ENCODE measurements around the gene DNAJC30. TPM values are rescaled to one million over a fixed set of nuclear protein-coding genes. Genes with fewer than 3 reads are reported as not detected.
"Not testable (repeated sequence)": the region's sequence is repeated elsewhere in the genome, so short reads cannot be mapped to it uniquely, and the experiment has no call there.

The DNAJC30 gene
- total RNA-seq, 4 donors from 2014 or later = 4.4 to 4.9 (median 4.8) TPM

DNA sequence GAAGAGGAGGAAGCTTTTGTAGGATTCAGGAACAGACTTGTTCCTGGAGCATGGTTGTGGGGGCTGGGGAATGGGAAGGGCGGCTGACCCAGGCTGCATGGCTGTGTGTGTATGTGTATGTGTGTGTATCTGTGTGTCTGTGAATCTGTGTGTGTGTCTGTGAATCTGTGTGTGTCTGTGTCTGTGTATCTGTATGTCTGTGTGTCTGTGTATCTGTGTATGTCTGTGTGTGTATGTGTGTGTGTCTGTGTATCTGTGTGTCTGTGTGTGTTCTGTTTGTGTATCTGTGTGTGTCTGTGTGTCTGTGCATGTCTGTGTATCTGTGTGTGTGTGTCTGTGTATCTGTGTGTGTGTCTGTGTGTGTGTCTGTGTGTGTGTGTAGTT lies 42.8 kb upstream of the DNAJC30 start:
- no peaks in the 10 kb centered on the region for H3K9me3 ChIP-seq

DNA sequence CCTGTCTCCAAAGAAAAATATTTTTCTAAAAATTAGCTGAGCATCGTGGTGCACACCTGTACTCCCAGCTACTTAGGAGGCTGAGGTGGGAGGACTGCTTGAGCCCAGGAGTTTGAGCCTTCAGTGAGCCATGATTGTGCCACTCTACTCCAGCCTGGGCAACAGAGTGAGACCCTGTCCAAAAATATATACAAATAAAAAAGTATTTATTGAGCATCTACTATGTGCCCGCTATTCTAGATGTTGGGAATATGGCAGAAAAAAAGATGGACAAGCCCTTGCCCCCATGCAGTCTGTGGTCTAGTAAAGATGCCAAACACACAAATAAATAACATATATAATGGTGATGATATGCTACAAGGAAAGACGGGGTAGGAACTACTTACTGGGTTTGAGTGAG lies 40.6 kb upstream of the DNAJC30 start:
- 88% methylated on average over 3 of the region's 3 CpGs for WGBS
- Histone ChIP-seq H3K4me1 (peaks cover 16% of the 10 kb centered on the region), H3K9me3 (no peaks in the 10 kb centered on the region), H3K27me3 (peaks cover 5% of the 10 kb centered on the region), H3K27ac (no peak overlapping the region), H3K36me3 (no peaks in the 10 kb centered on the region), H3K4me3 (no peak overlapping the region)
- TF ChIP-seq POLR2A (IDR thresholded peaks at IDR 0.05) (no peak), POLR2AphosphoS5 (IDR thresholded peaks at IDR 0.05) (no peak), EP300 (IDR thresholded peaks at IDR 0.05) (no peak)
- TF ChIP-seq, protein P1, sequence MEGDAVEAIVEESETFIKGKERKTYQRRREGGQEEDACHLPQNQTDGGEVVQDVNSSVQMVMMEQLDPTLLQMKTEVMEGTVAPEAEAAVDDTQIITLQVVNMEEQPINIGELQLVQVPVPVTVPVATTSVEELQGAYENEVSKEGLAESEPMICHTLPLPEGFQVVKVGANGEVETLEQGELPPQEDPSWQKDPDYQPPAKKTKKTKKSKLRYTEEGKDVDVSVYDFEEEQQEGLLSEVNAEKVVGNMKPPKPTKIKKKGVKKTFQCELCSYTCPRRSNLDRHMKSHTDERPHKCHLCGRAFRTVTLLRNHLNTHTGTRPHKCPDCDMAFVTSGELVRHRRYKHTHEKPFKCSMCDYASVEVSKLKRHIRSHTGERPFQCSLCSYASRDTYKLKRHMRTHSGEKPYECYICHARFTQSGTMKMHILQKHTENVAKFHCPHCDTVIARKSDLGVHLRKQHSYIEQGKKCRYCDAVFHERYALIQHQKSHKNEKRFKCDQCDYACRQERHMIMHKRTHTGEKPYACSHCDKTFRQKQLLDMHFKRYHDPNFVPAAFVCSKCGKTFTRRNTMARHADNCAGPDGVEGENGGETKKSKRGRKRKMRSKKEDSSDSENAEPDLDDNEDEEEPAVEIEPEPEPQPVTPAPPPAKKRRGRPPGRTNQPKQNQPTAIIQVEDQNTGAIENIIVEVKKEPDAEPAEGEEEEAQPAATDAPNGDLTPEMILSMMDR (IDR thresholded peaks at IDR 0.05) = no peak
- no peak for DNase-seq (ENCODE audit: low spot score in 2 of 2)

More for the DNA sequence above, 42.8 kb upstream of the DNAJC30 start:
- TF ChIP-seq EP300 (IDR thresholded peaks at IDR 0.05) = no peak
- no peak overlapping the region for H3K4me3 ChIP-seq
- H3K4me1 ChIP-seq = peaks cover 6% of the 10 kb centered on the region
- 55% methylated on average over 1 of the region's 1 CpG for WGBS
- DNase-seq (ENCODE audit: low spot score in 2 of 2) = no peak
- H3K27ac ChIP-seq = no peak overlapping the region
- no peaks in the 10 kb centered on the region for H3K36me3 ChIP-seq
- peaks cover 5% of the 10 kb centered on the region for H3K27me3 ChIP-seq

DNA sequence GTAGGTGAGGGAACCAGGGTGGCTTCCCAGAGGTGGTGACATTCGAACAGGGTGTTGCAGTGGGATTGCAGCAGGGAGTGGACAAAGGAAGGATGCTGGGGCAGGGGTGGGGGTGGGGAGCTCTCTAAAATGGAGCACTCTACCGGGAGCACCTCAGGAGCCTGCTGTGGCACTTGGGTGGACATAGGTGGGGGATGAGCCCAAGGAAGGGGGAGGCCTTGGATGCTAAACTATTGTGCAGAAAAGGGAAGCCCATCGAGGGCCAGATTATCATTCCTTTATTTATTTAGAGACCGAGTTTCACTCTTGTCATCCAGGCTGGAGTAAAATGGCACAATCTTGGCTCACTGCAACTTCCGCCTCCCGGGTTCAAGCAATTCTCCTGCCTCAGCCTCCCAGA lies 39.5 kb upstream of the DNAJC30 start:
- Histone ChIP-seq H3K9me3 (no peaks in the 10 kb centered on the region), H3K4me3 (no peak overlapping the region), H3K36me3 (no peaks in the 10 kb centered on the region), H3K27ac (no peak overlapping the region), H3K4me1 (peaks cover 27% of the 10 kb centered on the region), H3K27me3 (peaks cover 5% of the 10 kb centered on the region)
- no peak for DNase-seq (ENCODE audit: low spot score in 2 of 2)
- WGBS = 91% methylated on average over 5 of the region's 6 CpGs
- no peak for TF ChIP-seq EP300 (IDR thresholded peaks at IDR 0.05)
- no peak for TF ChIP-seq POLR2AphosphoS5 (IDR thresholded peaks at IDR 0.05)
- TF ChIP-seq, protein P1 (IDR thresholded peaks at IDR 0.05) = no peak
- TF ChIP-seq POLR2A (IDR thresholded peaks at IDR 0.05) = no peak

DNA sequence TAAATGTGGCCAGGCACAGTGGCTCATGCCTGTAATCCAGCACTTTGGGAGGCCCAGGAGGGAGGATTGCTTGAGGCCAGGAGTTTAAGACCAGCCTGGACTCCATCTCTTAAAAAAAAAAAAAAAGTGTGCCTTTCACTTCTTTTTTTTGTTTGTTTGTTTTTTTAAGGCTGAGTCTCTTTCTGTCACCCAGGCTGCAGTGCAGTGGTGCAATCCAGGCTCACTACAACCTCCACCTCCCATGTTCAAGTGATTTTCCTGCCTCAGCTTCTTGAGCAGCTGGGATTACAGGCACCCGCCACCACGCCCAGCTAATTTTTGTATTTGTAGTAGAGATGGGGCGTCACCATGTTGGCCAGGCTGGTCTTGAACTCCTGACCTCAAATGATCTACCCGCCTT lies 38.9 kb upstream of the DNAJC30 start:
- H3K27ac ChIP-seq; H3K36me3 ChIP-seq; DNase-seq (ENCODE audit: low spot score in 2 of 2); H3K4me3 ChIP-seq; H3K9me3 ChIP-seq; H3K27me3 ChIP-seq: not testable (repeated sequence)
- H3K4me1 ChIP-seq = peaks cover 31% of the 10 kb centered on the region
- WGBS = 68% methylated on average over 4 of the region's 4 CpGs

DNA sequence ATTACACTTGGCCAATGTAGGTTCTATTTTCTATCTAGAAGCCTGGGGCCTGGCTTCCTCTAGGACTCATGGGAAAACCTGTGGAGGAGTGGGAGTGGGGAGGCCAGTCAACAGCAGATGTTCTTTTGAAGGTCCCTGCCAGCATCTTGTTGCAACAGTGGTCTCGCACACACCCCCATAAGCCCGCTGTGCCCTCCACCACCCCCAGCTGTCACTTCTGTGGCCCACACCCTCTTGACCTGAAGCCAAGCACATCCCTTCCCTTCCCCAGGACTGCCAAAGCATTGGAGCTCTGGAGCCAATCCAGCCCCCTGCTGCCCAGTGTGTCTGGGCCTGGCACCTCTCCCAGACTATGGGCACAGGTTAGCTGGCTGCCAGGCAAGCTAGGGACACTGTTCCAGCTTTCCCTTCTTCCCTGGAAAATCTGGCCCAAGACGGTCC lies 38.1 kb upstream of the DNAJC30 start:
- no peaks in the 10 kb centered on the region for H3K36me3 ChIP-seq
- DNase-seq (ENCODE audit: low spot score in 2 of 2) = no peak
- peaks cover 31% of the 10 kb centered on the region for H3K4me1 ChIP-seq
- H3K27me3 ChIP-seq = peaks cover 1% of the 10 kb centered on the region
- no peaks in the 10 kb centered on the region for H3K9me3 ChIP-seq
- no peak overlapping the region for H3K27ac ChIP-seq
- no peak overlapping the region for H3K4me3 ChIP-seq
- 41% methylated on average over 3 of the region's 3 CpGs for whole genome bisulfite sequencing
- TF ChIP-seq POLR2AphosphoS5 (IDR thresholded peaks at IDR 0.05) = no peak
- TF ChIP-seq EP300 (IDR thresholded peaks at IDR 0.05) = no peak
- TF ChIP-seq, protein P1 (IDR thresholded peaks at IDR 0.05) = no peak
- no peak for TF ChIP-seq POLR2A (IDR thresholded peaks at IDR 0.05)

DNA sequence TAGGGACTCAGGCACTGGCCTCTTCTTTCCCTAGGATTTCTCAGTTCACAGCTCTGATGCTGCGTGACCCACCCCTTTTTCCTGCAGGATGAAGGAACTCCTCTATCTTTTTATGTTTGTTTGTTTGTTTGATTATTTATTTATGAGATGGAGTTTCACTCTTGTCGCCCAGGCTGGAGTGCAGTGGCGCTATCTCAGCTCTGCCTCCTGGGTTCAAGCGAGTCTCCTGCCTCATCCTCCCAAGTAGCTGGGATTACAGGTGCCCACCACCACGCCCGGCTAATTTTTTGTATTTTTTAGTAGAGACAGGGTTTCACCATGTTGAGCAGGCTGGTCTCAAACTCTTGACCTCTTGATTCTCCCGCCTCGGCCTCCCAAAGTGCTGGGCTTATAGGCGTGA lies 37.2 kb upstream of the DNAJC30 start:
- H3K27ac ChIP-seq; H3K4me3 ChIP-seq; H3K36me3 ChIP-seq; H3K27me3 ChIP-seq; DNase-seq (ENCODE audit: low spot score in 2 of 2); H3K9me3 ChIP-seq: not testable (repeated sequence)
- WGBS = 96% methylated on average over 9 of the region's 9 CpGs
- peaks cover 31% of the 10 kb centered on the region for H3K4me1 ChIP-seq

DNA sequence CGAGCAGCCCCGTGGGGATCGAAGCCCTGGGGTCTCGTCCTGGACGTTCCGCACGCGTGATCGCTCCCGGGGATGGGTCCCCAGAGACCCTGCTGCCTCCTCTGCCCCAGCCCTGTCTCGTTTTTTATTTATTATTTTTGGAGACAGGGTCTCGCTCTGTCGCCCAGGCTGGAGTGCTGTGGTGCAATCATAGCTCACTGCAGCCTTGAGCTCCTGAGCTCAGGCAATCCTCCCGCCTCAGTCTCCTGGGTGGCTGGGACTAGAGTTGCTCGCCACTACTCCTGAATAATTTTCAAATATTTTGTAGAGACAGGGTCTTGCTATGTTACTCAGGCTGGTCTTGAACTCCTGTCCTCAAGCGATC lies 36.5 kb upstream of the DNAJC30 start:
- Histone ChIP-seq H3K4me1 (peaks cover 31% of the 10 kb centered on the region), H3K36me3 (no peaks in the 10 kb centered on the region), H3K9me3 (no peaks in the 10 kb centered on the region), H3K27ac (no peak overlapping the region), H3K4me3 (peak overlapping the region; percentile 88), H3K27me3 (no peaks in the 10 kb centered on the region)
- TF ChIP-seq, protein P1 (IDR thresholded peaks at IDR 0.05) = no peak
- TF ChIP-seq POLR2A (IDR thresholded peaks at IDR 0.05) (no peak), POLR2AphosphoS5 (IDR thresholded peaks at IDR 0.05) (no peak), EP300 (IDR thresholded peaks at IDR 0.05) (no peak)
- 9% methylated on average over 14 of the region's 16 CpGs for WGBS
- DNase-seq (ENCODE audit: low spot score in 2 of 2) = no peak

Measured in suprapubic skin (tissue), 4 donors.